Endothelial cell of umbilical vein (primary cell): ENCODE results near the gene CYP2A6. TPM values are rescaled to one million over a fixed set of nuclear protein-coding genes. Genes with fewer than 3 reads are reported as not detected.
"Not testable (repeated sequence)": the region's sequence is repeated elsewhere in the genome, so short reads cannot be mapped to it uniquely, and the experiment has no call there.

Experiments used
- BruUV-seq: library from RNA; stranded (reverse); fragments of 400-500 nt; replicated peaks from 2 replicates; lab custom pipeline; 2021; lab: Mats Ljungman, UMichigan
- CTCF ChIA-PET: fragments of 300-600, 350-600 bp; sonication (Branson Sonifier 250); formaldehyde crosslinking; loops from one replicate; lab custom pipeline; 2021; ENCODE audit warnings: antibody characterized with exemption, inconsistent platforms; lab: Charles Lee
- POLR2A ChIA-PET: fragments of 300-600, 350-600 bp; sonication (Branson Sonifier 250); formaldehyde crosslinking; loops from one replicate; lab custom pipeline; 2021; ENCODE audit warnings: antibody characterized with exemption, inconsistent platforms; lab: Charles Lee
- DNase-seq: peaks from one replicate; pipeline ENCODE4 v3.0.0-alpha.2; 2011; ENCODE audit warnings: low read depth, low spot score
- FAIRE-seq: peaks from 2 replicates; lab custom pipeline; 2011; peaks lifted over from hg19 to GRCh38; lab: Jason Lieb, UNC
- H2AFZ ChIP-seq: 2 replicates; pipeline ENCODE4 v1.6.0; 2012; ENCODE audit warnings: low read depth, low read length, control low read depth, inconsistent platforms
- H3K27ac ChIP-seq: 2 replicates; pipeline ENCODE4 v1.5.1; 2011; ENCODE audit warnings: low read depth, mild to moderate bottlenecking, control low read depth, low read length, moderate library complexity; ENCODE audit not compliant: insufficient read depth
- H3K27me3 ChIP-seq, 2 experiments: 2 replicates each; pipeline versions ENCODE4 v1.6.0 to v1.6.1; 2011; ENCODE audit warnings: low read length in 2 of 2, mixed read lengths in 1 of 2; ENCODE audit not compliant: control insufficient read depth in 2 of 2, insufficient read depth in 2 of 2
- H3K36me3 ChIP-seq, 2 experiments: 2 replicates in 1 of 2; 3 replicates in 1 of 2; pipeline ENCODE4 v1.5.1; 2011; ENCODE audit warnings: low read length in 2 of 2, mild to moderate bottlenecking in 1 of 2, moderate library complexity in 1 of 2; ENCODE audit not compliant: control insufficient read depth in 2 of 2, insufficient read depth in 2 of 2; ENCODE audit errors: extremely low read depth in 1 of 2
- H3K4me1 ChIP-seq: 3 replicates; pipeline ENCODE4 v1.5.1; 2011; ENCODE audit warnings: mild to moderate bottlenecking, low read length; ENCODE audit not compliant: control insufficient read depth, insufficient read depth; ENCODE audit errors: extremely low read depth
- H3K4me2 ChIP-seq: 2 replicates; pipeline ENCODE4 v1.6.1; 2011; ENCODE audit warnings: low read length, control low read depth, mixed read lengths; ENCODE audit not compliant: insufficient read depth
- H3K4me3 ChIP-seq, 3 experiments: fragments of 200-600 bp in 1 of 3; sonication (generic), shearing (Covaris generic) in 1 of 3; replicated peaks in 1 of 3; 2 replicates each; pipeline ENCODE4 v1.5.1; 2011 to 2016; ENCODE audit warnings: control low read depth in 3 of 3, low read length in 3 of 3, mild to moderate bottlenecking in 2 of 3, inconsistent platforms in 1 of 3, low read depth in 1 of 3, moderate library complexity in 1 of 3; ENCODE audit not compliant: insufficient read depth in 1 of 3
- H3K79me2 ChIP-seq: 2 replicates; pipeline ENCODE4 v1.6.0; 2012; ENCODE audit warnings: low read length, inconsistent platforms; ENCODE audit not compliant: control insufficient read depth, insufficient read depth
- H3K9ac ChIP-seq: replicated peaks from 2 replicates; pipeline ENCODE3; 2011; ENCODE audit warnings: low read length, control low read depth; ENCODE audit not compliant: insufficient read depth; ENCODE audit errors: extremely low read depth
- H3K9me1 ChIP-seq: replicated peaks from 3 replicates; pipeline ENCODE4 v1.6.0; 2011; ENCODE audit warnings: mild to moderate bottlenecking, low read length; ENCODE audit not compliant: control insufficient read depth, insufficient read depth; ENCODE audit errors: extremely low read depth
- H3K9me3 ChIP-seq: replicated peaks from 2 replicates; pipeline ENCODE4 v1.5.1; 2012; ENCODE audit warnings: low read length, inconsistent platforms; ENCODE audit not compliant: control insufficient read depth, insufficient read depth
- H4K20me1 ChIP-seq: replicated peaks from 2 replicates; pipeline ENCODE3; 2011; ENCODE audit warnings: mild to moderate bottlenecking, low read length; ENCODE audit not compliant: control insufficient read depth, insufficient read depth; ENCODE audit errors: extremely low read depth
- EZH2 ChIP-seq: IDR thresholded peaks from 2 replicates; pipeline ENCODE4 v1.6.1; 2012; ENCODE audit warnings: borderline replicate concordance, low read depth, mild to moderate bottlenecking, moderate library complexity, low read length, inconsistent platforms; ENCODE audit not compliant: severe bottlenecking
- FOS ChIP-seq: IDR thresholded peaks from 2 replicates; pipeline ENCODE4 v1.6.1; 2011; ENCODE audit warnings: mild to moderate bottlenecking, low read length, moderate library complexity, borderline replicate concordance; ENCODE audit not compliant: insufficient read depth
- GATA2 ChIP-seq: IDR thresholded peaks from 2 replicates; pipeline ENCODE4 v1.7.0; 2011; ENCODE audit warnings: low read depth, mild to moderate bottlenecking, moderate library complexity, mixed read lengths, low read length; ENCODE audit not compliant: insufficient read length, insufficient read depth
- JUN ChIP-seq: IDR thresholded peaks from 2 replicates; pipeline ENCODE4 v1.6.1; 2011; ENCODE audit warnings: borderline replicate concordance, low read depth; ENCODE audit not compliant: insufficient read length, insufficient read depth
- MAX ChIP-seq: IDR thresholded peaks from 2 replicates; pipeline ENCODE4 v1.6.1; 2011; ENCODE audit not compliant: insufficient read depth, insufficient read length
- MYC ChIP-seq: IDR thresholded peaks from one replicate; pipeline ENCODE4 v1.6.1; 2011; ENCODE audit warnings: mild to moderate bottlenecking, low read depth, low read length
- POLR2AphosphoS5 ChIP-seq: IDR thresholded peaks from 2 replicates; pipeline ENCODE4 v1.6.1; 2012; ENCODE audit warnings: low read depth, mild to moderate bottlenecking, control low read depth, low read length, moderate library complexity; ENCODE audit not compliant: insufficient read depth
- dilution Hi-C: fragments of 300-500 bp; cut with MboI; formaldehyde crosslinking; loops from one replicate; pipeline ENCODE4 v1.15.0; 2019; ENCODE audit warnings: low sequenced_read_pairs; ENCODE audit not compliant: extremely low pct_ligation_motif_present
- intact Hi-C: fragments of 100-400 bp; cut with micrococcal nuclease; formaldehyde crosslinking; loops from one replicate; pipeline ENCODE4 v1.10.0; 2022
- polyA plus RNA-seq, 4 experiments: library from polyadenylated mRNA; depleted of rRNA in 3 of 4; stranded (reverse) in 3 of 4; unstranded in 1 of 4; fragments of >200 nt; gene quantifications; 2 replicates each; pipeline versions ENCODE4 v1.2.1 to v1.2.3, GENCODE V29; 2011 to 2012; ENCODE audit warnings: missing spikeins in 1 of 4
- total RNA-seq: library from RNA; stranded (reverse); gene quantifications from 2 replicates; pipeline ENCODE4 v1.2.3, GENCODE V29; 2021
- TF ChIP-seq, protein P1 (sequence below), 2 donors: IDR thresholded peaks; 1 replicate in 1 of 2; 2 replicates in 1 of 2; pipeline ENCODE4 v1.5.1; 2011; ENCODE audit warnings: low read length in 2 of 2, mild to moderate bottlenecking in 2 of 2, moderate library complexity in 2 of 2, control low read depth in 1 of 2, inconsistent platforms in 1 of 2, low read depth in 1 of 2; ENCODE audit not compliant: insufficient read depth in 1 of 2; ENCODE audit errors: extremely low read depth in 1 of 2

Gene CYP2A6
- total and polyA plus RNA-seq, 2 donors (not counting 3 experiments of a cell fraction or from before 2014, with no cell fraction given): not detected

GRCh38 chr19:40818480-40819399 lies 31.5 kb downstream of the CYP2A6 start:
- POLR2A ChIA-PET, H3K9me1 ChIP-seq, dilution Hi-C loops, H3K79me2 ChIP-seq, H3K27ac ChIP-seq, H3K4me3 ChIP-seq, H3K36me3 ChIP-seq, DNase-seq, H4K20me1 ChIP-seq, BruUV-seq, H3K4me1 ChIP-seq, H3K9ac ChIP-seq, H3K27me3 ChIP-seq, H3K9me3 ChIP-seq: not testable (repeated sequence)
- CTCF ChIA-PET: interaction anchor here (0.8 to 2.8 kb wide), 13 partner anchors 8 to 173 kb away, joined by 3 to 64 read pairs (median 5); partner anchors contain the start of genes COQ8B, EGLN2, ITPKC and RAB4B
- intact Hi-C loops: loop anchor here (1.0 to 5.0 kb wide), 2 partner anchors 155 to 309 kb away; no protein-coding TSS in a partner anchor
- peak overlapping the region; percentile 87 for H2AFZ ChIP-seq
- peak overlapping the region; percentile 53 for H3K4me2 ChIP-seq
- FAIRE-seq: peak; percentile 89
- TF ChIP-seq, protein P1, sequence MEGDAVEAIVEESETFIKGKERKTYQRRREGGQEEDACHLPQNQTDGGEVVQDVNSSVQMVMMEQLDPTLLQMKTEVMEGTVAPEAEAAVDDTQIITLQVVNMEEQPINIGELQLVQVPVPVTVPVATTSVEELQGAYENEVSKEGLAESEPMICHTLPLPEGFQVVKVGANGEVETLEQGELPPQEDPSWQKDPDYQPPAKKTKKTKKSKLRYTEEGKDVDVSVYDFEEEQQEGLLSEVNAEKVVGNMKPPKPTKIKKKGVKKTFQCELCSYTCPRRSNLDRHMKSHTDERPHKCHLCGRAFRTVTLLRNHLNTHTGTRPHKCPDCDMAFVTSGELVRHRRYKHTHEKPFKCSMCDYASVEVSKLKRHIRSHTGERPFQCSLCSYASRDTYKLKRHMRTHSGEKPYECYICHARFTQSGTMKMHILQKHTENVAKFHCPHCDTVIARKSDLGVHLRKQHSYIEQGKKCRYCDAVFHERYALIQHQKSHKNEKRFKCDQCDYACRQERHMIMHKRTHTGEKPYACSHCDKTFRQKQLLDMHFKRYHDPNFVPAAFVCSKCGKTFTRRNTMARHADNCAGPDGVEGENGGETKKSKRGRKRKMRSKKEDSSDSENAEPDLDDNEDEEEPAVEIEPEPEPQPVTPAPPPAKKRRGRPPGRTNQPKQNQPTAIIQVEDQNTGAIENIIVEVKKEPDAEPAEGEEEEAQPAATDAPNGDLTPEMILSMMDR (IDR thresholded peaks at IDR 0.05; ENCODE audit: extremely low read depth in 1 of 2, insufficient read depth in 1 of 2, low read depth in 1 of 2, low read length in 2 of 2): peak; percentile 16 to 38

DNA sequence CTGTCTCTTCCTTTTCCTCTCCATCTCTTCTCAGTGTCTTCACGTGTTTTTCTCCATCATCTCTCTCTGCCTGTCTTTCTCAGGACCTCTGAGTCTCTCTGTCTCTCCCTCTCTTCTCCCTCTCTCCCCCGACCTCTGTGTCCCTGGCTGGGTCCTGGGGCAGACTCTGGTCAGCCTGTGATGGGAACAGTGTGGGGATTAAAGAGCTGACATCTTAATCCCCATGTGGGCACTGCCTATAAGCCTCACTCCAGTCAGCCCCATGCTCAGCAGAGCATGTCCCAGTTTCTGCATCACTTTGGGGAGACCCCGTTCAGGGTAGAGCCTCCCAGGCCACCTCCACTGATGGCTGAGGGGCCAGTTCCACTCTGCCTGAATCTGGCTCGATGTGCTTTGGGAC lies 35.0 kb downstream of the CYP2A6 start:
- ChIA-PET POLR2A (no interaction called here), CTCF (no interaction called here)
- DNase-seq (no peak), FAIRE-seq (no peak)
- Histone ChIP-seq H3K27me3 (peaks cover 3 to 8% of the 10 kb centered on the region in 2 experiments), H4K20me1 (no peaks in the 10 kb centered on the region), H2AFZ (no peak overlapping the region), H3K27ac (no peak overlapping the region), H3K79me2 (no peaks in the 10 kb centered on the region), H3K9me1 (no peaks in the 10 kb centered on the region), H3K4me3 (no peak overlapping the region), H3K9me3 (no peaks in the 10 kb centered on the region), H3K4me1 (peaks cover 11% of the 10 kb centered on the region), H3K4me2 (no peak overlapping the region), H3K9ac (no peak overlapping the region), H3K36me3 (no peaks in the 10 kb centered on the region)
- dilution Hi-C loops: no loop called here
- intact Hi-C loops: loop anchor here (5.0 kb wide), 1 partner anchor 312 kb away; no protein-coding TSS in a partner anchor
- TF ChIP-seq JUN: no peak
- no peak for TF ChIP-seq MAX
- no peak for TF ChIP-seq EZH2
- TF ChIP-seq, protein P1 (IDR thresholded peaks at IDR 0.05; ENCODE audit: extremely low read depth in 1 of 2, insufficient read depth in 1 of 2, low read depth in 1 of 2, low read length in 2 of 2): no peak
- TF ChIP-seq GATA2: no peak
- TF ChIP-seq FOS: no peak
- TF ChIP-seq POLR2AphosphoS5: no peak
- no peak for TF ChIP-seq MYC
- BruUV-seq: no TSS peak
